GM12878 (cell line): ENCODE measurements around the gene SSBP3. TPM values are rescaled to one million over a fixed set of nuclear protein-coding genes. Genes with fewer than 3 reads are reported as not detected.

Experiments
- ATAC-seq: fragments of 200-7000 bp; cut with Tn5 transposase; 3 replicates; pipeline ENCODE4 v1.9.1; 2020; ENCODE audit warnings: mild to moderate bottlenecking, moderate library complexity
- BruUV-seq: library from RNA; stranded (reverse); fragments of 400-500 nt; replicated peaks from 2 replicates; lab custom pipeline; 2021; lab: Mats Ljungman, UMichigan
- CTCF ChIA-PET: fragments of 300-600 bp; sonication (Branson Sonifier 250); formaldehyde crosslinking; extraction: SDS; loops from one replicate; lab custom pipeline; 2021; ENCODE audit warnings: inconsistent platforms; lab: Yijun Ruan, JAX
- POLR2A ChIA-PET: fragments of 350-600 bp; formaldehyde crosslinking; extraction: SDS; loops from one replicate; lab custom pipeline; 2021; ENCODE audit warnings: inconsistent platforms; lab: Charles Lee
- RAD21 ChIA-PET: fragments of 300-600 bp; sonication (Branson Sonifier 250); formaldehyde crosslinking; loops from one replicate; lab custom pipeline; 2023; ENCODE audit warnings: antibody characterized with exemption; ENCODE audit not compliant: unreplicated experiment; lab: Charles Lee
- SMC1A ChIA-PET: fragments of 300-600 bp; sonication (Branson Sonifier 250); formaldehyde crosslinking; loops from one replicate; lab custom pipeline; 2023; ENCODE audit not compliant: unreplicated experiment, uncharacterized antibody; lab: Charles Lee
- DNase-seq: peaks from one replicate; pipeline ENCODE4 v3.0.0-alpha.2; 2011; ENCODE audit warnings: low read depth, low spot score
- FAIRE-seq: peaks from 3 replicates; lab custom pipeline; 2011; peaks lifted over from hg19 to GRCh38; lab: Jason Lieb, UNC
- H2AFZ ChIP-seq: 2 replicates; pipeline ENCODE4 v1.6.0; 2011; ENCODE audit warnings: low read depth, low read length, control low read depth; ENCODE audit not compliant: control insufficient read depth
- H3K27ac ChIP-seq: 2 replicates; pipeline ENCODE4 v1.5.1; 2011; ENCODE audit warnings: control low read depth; ENCODE audit not compliant: control insufficient read depth, insufficient read depth
- H3K27me3 ChIP-seq, 2 experiments: replicated peaks in 1 of 2; 2 replicates each; pipeline versions ENCODE4 v1.6.0 to v1.6.1; 2011; ENCODE audit warnings: low read length in 1 of 2; ENCODE audit not compliant: control insufficient read depth in 2 of 2, insufficient read depth in 2 of 2
- H3K36me3 ChIP-seq, 2 experiments: 2 replicates each; pipeline ENCODE4 v1.5.1; 2011; ENCODE audit warnings: low read length in 1 of 2; ENCODE audit not compliant: control insufficient read depth in 2 of 2, insufficient read depth in 2 of 2
- H3K4me1 ChIP-seq: 2 replicates; pipeline ENCODE4 v1.6.1; 2011; ENCODE audit warnings: mild to moderate bottlenecking, low read length, moderate library complexity, mixed read lengths; ENCODE audit not compliant: control insufficient read depth, insufficient read depth
- H3K4me2 ChIP-seq: 2 replicates; pipeline ENCODE4 v1.6.0; 2011; ENCODE audit warnings: control low read depth; ENCODE audit not compliant: control insufficient read depth, insufficient read depth
- H3K4me3 ChIP-seq: fragments of 200-600 bp; sonication (generic); 2 replicates; pipeline ENCODE4 v1.5.1; 2016
- H3K79me2 ChIP-seq: 2 replicates; pipeline ENCODE4 v1.6.0; 2011; ENCODE audit warnings: low read length; ENCODE audit not compliant: control insufficient read depth, insufficient read depth
- H3K9ac ChIP-seq: 2 replicates; pipeline ENCODE4 v1.8.0; 2011; ENCODE audit warnings: low read length, control low read depth, mixed read lengths; ENCODE audit not compliant: control insufficient read depth, insufficient read depth
- H3K9me3 ChIP-seq: replicated peaks from 3 replicates; pipeline ENCODE4 v1.5.1; 2011; ENCODE audit warnings: mild to moderate bottlenecking, low read length; ENCODE audit not compliant: control insufficient read depth, insufficient read depth
- H4K20me1 ChIP-seq: 2 replicates; pipeline ENCODE4 v1.6.0; 2011; ENCODE audit not compliant: control insufficient read depth, insufficient read depth
- BACH1 ChIP-seq: fragments of 450-650 bp; IDR thresholded peaks from 2 replicates; pipeline ENCODE4 v1.6.1; 2017; ENCODE audit warnings: mild to moderate bottlenecking, borderline replicate concordance
- BCL11A ChIP-seq: IDR thresholded peaks from 2 replicates; pipeline ENCODE4 v1.6.1; 2011; ENCODE audit warnings: low read depth, low read length
- CBX3 ChIP-seq: fragments of 200-600 bp; sonication (generic); IDR thresholded peaks from 2 replicates; pipeline ENCODE4 v1.6.1; 2016; ENCODE audit warnings: low read depth, borderline replicate concordance
- EGR1 ChIP-seq, 2 experiments: IDR thresholded peaks; 1 replicate in 1 of 2; 2 replicates in 1 of 2; pipeline ENCODE4 v1.6.1; 2011 to 2012; ENCODE audit warnings: low read depth in 2 of 2, low read length in 2 of 2, borderline replicate concordance in 1 of 2, mild to moderate bottlenecking in 1 of 2, moderate library complexity in 1 of 2
- FOXK2 ChIP-seq: fragments of 450-650 bp; IDR thresholded peaks from 2 replicates; pipeline ENCODE4 v1.6.1; 2017; ENCODE audit warnings: mild to moderate bottlenecking, moderate library complexity
- GABPA ChIP-seq: IDR thresholded peaks from 2 replicates; pipeline ENCODE4 v1.6.1; 2014; ENCODE audit warnings: antibody characterized with exemption, low read depth, mild to moderate bottlenecking, inconsistent platforms
- JUND ChIP-seq: IDR thresholded peaks from 2 replicates; pipeline ENCODE4 v1.6.1; 2012; ENCODE audit warnings: low read depth, mild to moderate bottlenecking, low read length, improper control_type of control experiment, moderate library complexity
- LARP7 ChIP-seq: fragments of 450-650 bp; IDR thresholded peaks from 2 replicates; pipeline ENCODE4 v1.6.1; 2017; ENCODE audit warnings: mild to moderate bottlenecking
- MYC ChIP-seq: IDR thresholded peaks from 2 replicates; pipeline ENCODE4 v1.6.1; 2011; ENCODE audit warnings: mild to moderate bottlenecking, low read length, moderate library complexity, inconsistent platforms; ENCODE audit not compliant: insufficient read depth, insufficient replicate concordance, insufficient read length, severe bottlenecking
- PML ChIP-seq: IDR thresholded peaks from 2 replicates; pipeline ENCODE4 v1.6.1; 2012; ENCODE audit warnings: low read length, inconsistent platforms
- RAD51 ChIP-seq: fragments of 450-650 bp; IDR thresholded peaks from 2 replicates; pipeline ENCODE4 v1.6.1; 2016; ENCODE audit warnings: moderate library complexity, mild to moderate bottlenecking, inconsistent platforms
- RBBP5 ChIP-seq: fragments of 200-600 bp; sonication (generic); conservative IDR thresholded peaks from 2 replicates; pipeline ENCODE4 v1.6.1; 2016
- SIN3A ChIP-seq: IDR thresholded peaks from 2 replicates; pipeline ENCODE4 v1.6.1; 2012; ENCODE audit warnings: low read depth, low read length, improper control_type of control experiment
- SUZ12 ChIP-seq: fragments of 200-600 bp; sonication (generic); IDR thresholded peaks from one replicate; pipeline ENCODE4 v1.6.1; 2018; ENCODE audit warnings: antibody characterized with exemption, mild to moderate bottlenecking; ENCODE audit not compliant: unreplicated experiment
- WGBS: methylation state at CpG from one replicate; pipeline ENCODE4 v1.1.6; 2016; ENCODE audit warnings: low lambda C conversion rate; ENCODE audit not compliant: insufficient replicate concordance, insufficient coverage; ENCODE audit errors: missing lambda C conversion rate; 5-methylcytosine and 5-hydroxymethylcytosine counted together
- in situ Hi-C: fragments of 300-500 bp; cut with MboI; formaldehyde crosslinking; loops from 9 replicates; pipeline ENCODE4 v1.14.3; 2018; ENCODE audit warnings: mixed read lengths
- intact Hi-C: fragments of 100-400 bp; cut with micrococcal nuclease; formaldehyde crosslinking; loops from one replicate; pipeline ENCODE4 v1.14.2; 2022; ENCODE audit not compliant: unreplicated experiment
- polyA plus RNA-seq, 11 experiments: library from polyadenylated mRNA; depleted of rRNA in 4 of 11; unstranded in 6 of 11; stranded (reverse) in 5 of 11; fragments of >200 nt; fragmentation: Nextera tagmentation in 4 of 11; fragmentation: Illumina TruSeq in 1 of 11; extraction: Ambion mirVana in 4 of 11; extraction: Trizol in 1 of 11; gene quantifications; 1 replicate in 1 of 11; 2 replicates in 10 of 11; pipeline versions ENCODE4 v1.2.1 to v1.2.3, GENCODE V29; 2011 to 2016; ENCODE audit warnings: inconsistent platforms in 2 of 11, missing spikeins in 2 of 11, low read depth in 1 of 11
- total RNA-seq, 4 experiments: library from RNA; depleted of rRNA in 3 of 4; stranded (reverse); fragments of >200 nt in 3 of 4; fragmentation: Illumina TruSeq in 1 of 4; extraction: Trizol in 1 of 4; gene quantifications; 2 replicates each; pipeline versions ENCODE4 v1.2.1 to v1.2.3, GENCODE V29; 2013 to 2021
- TF ChIP-seq, protein P1 (sequence below): IDR thresholded peaks from 2 replicates; pipeline ENCODE4 v1.6.1; 2012; ENCODE audit warnings: low read depth, low read length, improper control_type of control experiment
- TF ChIP-seq, protein P2 (sequence below): fragments of 450-650 bp; conservative IDR thresholded peaks from 2 replicates; pipeline ENCODE4 v1.6.1; 2017; ENCODE audit warnings: mild to moderate bottlenecking, moderate library complexity
- TF ChIP-seq, protein P3 (sequence below): fragments of 150-350 bp; IDR thresholded peaks from 2 replicates; pipeline ENCODE4 v1.6.1; 2014; ENCODE audit warnings: mild to moderate bottlenecking, low read depth, low read length
- TF ChIP-seq, protein P4 (sequence below): IDR thresholded peaks from 2 replicates; pipeline ENCODE4 v1.6.1; 2011; ENCODE audit warnings: mild to moderate bottlenecking, low read depth, low read length, moderate library complexity; ENCODE audit not compliant: insufficient replicate concordance
- TF ChIP-seq, protein P5 (sequence below): IDR thresholded peaks from 2 replicates; pipeline ENCODE4 v1.6.1; 2011; ENCODE audit warnings: low read depth, mild to moderate bottlenecking, low read length, moderate library complexity, borderline replicate concordance; ENCODE audit errors: extremely low read depth

The SSBP3 gene
- total and polyA plus RNA-seq, 10 of the 15 experiments (the other 5 are each of a cell fraction or from before 2014, with no cell fraction given): 4.1 to 51.7 (median 17.1) TPM

DNA sequence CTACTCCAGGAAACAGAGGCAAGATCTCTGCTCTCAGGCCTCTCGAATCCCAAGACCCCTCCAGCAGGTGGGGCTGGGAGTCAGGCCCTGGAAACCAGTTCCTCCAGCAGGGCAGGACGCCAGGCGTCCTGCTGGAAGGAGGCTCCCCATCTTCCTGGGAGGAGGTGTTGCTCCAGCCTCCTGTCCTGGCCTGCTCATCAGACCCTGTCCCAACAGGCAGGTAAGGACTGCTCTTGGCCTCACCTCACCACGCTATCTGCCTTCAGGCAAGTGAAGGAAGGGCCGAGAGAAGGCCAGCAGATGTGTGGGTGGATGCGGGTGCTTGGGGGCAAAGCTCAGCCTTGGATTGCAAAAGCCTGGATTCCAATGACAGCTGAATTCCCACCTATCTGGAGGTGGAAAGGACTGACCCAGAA, 82.9 kb downstream of the SSBP3 start (continued):
- TF ChIP-seq, protein P1, sequence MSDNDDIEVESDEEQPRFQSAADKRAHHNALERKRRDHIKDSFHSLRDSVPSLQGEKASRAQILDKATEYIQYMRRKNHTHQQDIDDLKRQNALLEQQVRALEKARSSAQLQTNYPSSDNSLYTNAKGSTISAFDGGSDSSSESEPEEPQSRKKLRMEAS: no peak
- TF ChIP-seq, protein P2, sequence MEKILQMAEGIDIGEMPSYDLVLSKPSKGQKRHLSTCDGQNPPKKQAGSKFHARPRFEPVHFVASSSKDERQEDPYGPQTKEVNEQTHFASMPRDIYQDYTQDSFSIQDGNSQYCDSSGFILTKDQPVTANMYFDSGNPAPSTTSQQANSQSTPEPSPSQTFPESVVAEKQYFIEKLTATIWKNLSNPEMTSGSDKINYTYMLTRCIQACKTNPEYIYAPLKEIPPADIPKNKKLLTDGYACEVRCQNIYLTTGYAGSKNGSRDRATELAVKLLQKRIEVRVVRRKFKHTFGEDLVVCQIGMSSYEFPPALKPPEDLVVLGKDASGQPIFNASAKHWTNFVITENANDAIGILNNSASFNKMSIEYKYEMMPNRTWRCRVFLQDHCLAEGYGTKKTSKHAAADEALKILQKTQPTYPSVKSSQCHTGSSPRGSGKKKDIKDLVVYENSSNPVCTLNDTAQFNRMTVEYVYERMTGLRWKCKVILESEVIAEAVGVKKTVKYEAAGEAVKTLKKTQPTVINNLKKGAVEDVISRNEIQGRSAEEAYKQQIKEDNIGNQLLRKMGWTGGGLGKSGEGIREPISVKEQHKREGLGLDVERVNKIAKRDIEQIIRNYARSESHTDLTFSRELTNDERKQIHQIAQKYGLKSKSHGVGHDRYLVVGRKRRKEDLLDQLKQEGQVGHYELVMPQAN: no peak
- TF ChIP-seq BCL11A: no peak

DNA sequence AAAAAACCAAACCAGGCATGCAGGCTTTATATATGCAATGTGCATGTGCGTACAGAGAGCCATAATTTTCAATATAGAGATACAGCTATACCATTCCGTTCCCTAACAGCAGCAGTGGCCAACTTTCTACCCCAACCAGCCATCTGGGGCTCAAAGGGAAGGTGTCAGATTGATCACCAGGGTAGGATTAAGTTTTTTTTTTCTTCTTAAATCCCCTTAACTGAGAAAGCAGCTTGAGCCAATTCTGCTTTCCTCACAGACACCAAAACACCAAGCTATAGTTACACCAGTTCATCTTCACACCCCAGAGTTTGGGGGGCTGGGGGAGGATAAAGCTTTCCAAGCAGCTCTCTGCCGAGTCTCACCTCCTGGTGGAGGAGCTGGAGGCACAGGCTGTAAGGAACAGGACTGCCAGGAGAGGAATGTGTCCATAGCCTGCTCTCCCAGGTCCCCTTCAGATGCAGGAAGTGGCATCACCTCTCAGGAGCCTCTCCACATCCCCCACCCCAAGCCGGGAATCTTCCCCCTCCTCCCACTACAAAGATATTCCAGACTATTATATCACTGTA, 87.9 kb downstream of the SSBP3 start:
- BruUV-seq: no TSS peak
- Histone ChIP-seq H3K27me3 (no peaks in the 10 kb centered on the region), H3K27ac (no peak overlapping the region), H3K36me3 (peaks cover 0 to 4% of the 10 kb centered on the region in 2 experiments; a peak in 3 of 4 replicates), H2AFZ (no peak overlapping the region), H3K9ac (no peak overlapping the region), H3K4me2 (no peak overlapping the region), H4K20me1 (no peaks in the 10 kb centered on the region), H3K4me3 (no peak overlapping the region), H3K79me2 (no peaks in the 10 kb centered on the region; the same call in 1 of the 2 replicates), H3K4me1 (no peaks in the 10 kb centered on the region), H3K9me3 (no peaks in the 10 kb centered on the region)
- CTCF ChIA-PET: no interaction called here
- in situ Hi-C loops: no loop called here
- FAIRE-seq: no peak
- RAD21 ChIA-PET: no interaction called here
- intact Hi-C loops: no loop called here
- WGBS: 93% methylated on average over 4 of the region's 4 CpGs
- no peak for DNase-seq
- no peak for ATAC-seq
- SMC1A ChIA-PET: no interaction called here
- POLR2A ChIA-PET: interaction anchor here (0.7 kb wide), 1 partner anchor 156 kb away, joined by 3 read pairs; no protein-coding TSS in a partner anchor
- TF ChIP-seq FOXK2 (no peak), MYC (no peak), EGR1 (IDR thresholded peaks at IDR 0.05; ENCODE audit: borderline replicate concordance in 1 of 2, low read depth in 2 of 2, low read length in 2 of 2) (no peak), RBBP5 (no peak), SIN3A (no peak), SUZ12 (no peak), GABPA (no peak), PML (no peak), JUND (no peak), BACH1 (no peak), LARP7 (no peak), CBX3 (no peak), RAD51 (no peak)
- TF ChIP-seq, protein P3, sequence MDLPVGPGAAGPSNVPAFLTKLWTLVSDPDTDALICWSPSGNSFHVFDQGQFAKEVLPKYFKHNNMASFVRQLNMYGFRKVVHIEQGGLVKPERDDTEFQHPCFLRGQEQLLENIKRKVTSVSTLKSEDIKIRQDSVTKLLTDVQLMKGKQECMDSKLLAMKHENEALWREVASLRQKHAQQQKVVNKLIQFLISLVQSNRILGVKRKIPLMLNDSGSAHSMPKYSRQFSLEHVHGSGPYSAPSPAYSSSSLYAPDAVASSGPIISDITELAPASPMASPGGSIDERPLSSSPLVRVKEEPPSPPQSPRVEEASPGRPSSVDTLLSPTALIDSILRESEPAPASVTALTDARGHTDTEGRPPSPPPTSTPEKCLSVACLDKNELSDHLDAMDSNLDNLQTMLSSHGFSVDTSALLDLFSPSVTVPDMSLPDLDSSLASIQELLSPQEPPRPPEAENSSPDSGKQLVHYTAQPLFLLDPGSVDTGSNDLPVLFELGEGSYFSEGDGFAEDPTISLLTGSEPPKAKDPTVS: no peak
- TF ChIP-seq, protein P4, sequence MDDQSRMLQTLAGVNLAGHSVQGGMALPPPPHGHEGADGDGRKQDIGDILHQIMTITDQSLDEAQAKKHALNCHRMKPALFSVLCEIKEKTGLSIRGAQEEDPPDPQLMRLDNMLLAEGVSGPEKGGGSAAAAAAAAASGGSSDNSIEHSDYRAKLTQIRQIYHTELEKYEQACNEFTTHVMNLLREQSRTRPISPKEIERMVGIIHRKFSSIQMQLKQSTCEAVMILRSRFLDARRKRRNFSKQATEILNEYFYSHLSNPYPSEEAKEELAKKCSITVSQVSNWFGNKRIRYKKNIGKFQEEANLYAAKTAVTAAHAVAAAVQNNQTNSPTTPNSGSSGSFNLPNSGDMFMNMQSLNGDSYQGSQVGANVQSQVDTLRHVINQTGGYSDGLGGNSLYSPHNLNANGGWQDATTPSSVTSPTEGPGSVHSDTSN: no peak
- TF ChIP-seq, protein P5, sequence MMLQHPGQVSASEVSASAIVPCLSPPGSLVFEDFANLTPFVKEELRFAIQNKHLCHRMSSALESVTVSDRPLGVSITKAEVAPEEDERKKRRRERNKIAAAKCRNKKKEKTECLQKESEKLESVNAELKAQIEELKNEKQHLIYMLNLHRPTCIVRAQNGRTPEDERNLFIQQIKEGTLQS: no peak
